ENCODE results near the gene CD96.

- TF ChIP-seq CTCF (conservative IDR thresholded peaks at IDR 0.05 in 1 of 2, IDR thresholded peaks at IDR 0.05 in 1 of 2; ENCODE audit: low read depth in 1 of 2, low read length in 2 of 2) (peak; percentile 50 to 60), EZH2 (IDR thresholded peaks at IDR 0.05; ENCODE audit: low read length, missing control alignments) (no peak)
These were observed 149.4 kb downstream of the CD96 start for GRCh38 chr3:111691293-111691909.
